Type B pancreatic cell (in vitro differentiated cells): Measurements from ENCODE around the gene ALDH3A2. TPM values are rescaled to one million over a fixed set of nuclear protein-coding genes. Genes with fewer than 3 reads are reported as not detected.

Experiments
- DNase-seq: peaks from one replicate; pipeline ENCODE4 v3.0.0; 2021; ENCODE audit warnings: mixed read lengths; ENCODE audit not compliant: unreplicated experiment; ENCODE audit errors: extremely low spot score
- H3K27ac Mint-ChIP-seq: 2 replicates; pipeline ENCODE4 v1.8.0; 2021; ENCODE audit warnings: mild to moderate bottlenecking, mixed read lengths
- H3K27me3 Mint-ChIP-seq: 2 replicates; pipeline ENCODE4 v1.8.0; 2021; ENCODE audit warnings: mixed read lengths
- H3K36me3 Mint-ChIP-seq: 2 replicates; pipeline ENCODE4 v1.8.0; 2021; ENCODE audit warnings: mixed read lengths
- H3K4me1 Mint-ChIP-seq: one replicate; pipeline ENCODE4 v1.8.0; 2021; ENCODE audit warnings: mixed read lengths; ENCODE audit not compliant: unreplicated experiment
- H3K4me3 Mint-ChIP-seq: 2 replicates; pipeline ENCODE4 v1.8.0; 2021; ENCODE audit warnings: mild to moderate bottlenecking, mixed read lengths
- H3K9me3 Mint-ChIP-seq: 2 replicates; pipeline ENCODE4 v1.8.0; 2021; ENCODE audit warnings: mixed read lengths
- total RNA-seq: library from RNA; stranded (reverse); gene quantifications from 2 replicates; pipeline ENCODE4 v1.2.1, GENCODE V29; 2021; ENCODE audit warnings: low replicate concordance
- TF ChIP-seq, protein P1 (sequence below): fragments of 200-600 bp; sonication (generic); conservative IDR thresholded peaks from 2 replicates; pipeline ENCODE4 v1.5.0; 2021; ENCODE audit warnings: antibody characterized with exemption, mild to moderate bottlenecking

ALDH3A2 gene
- total RNA-seq, 1 donor from 2014 or later = 69.8 TPM

- H3K27me3 Mint-ChIP-seq = no peaks in the 10 kb centered on the region
- no peak overlapping the region for H3K27ac Mint-ChIP-seq
- TF ChIP-seq, protein P1, sequence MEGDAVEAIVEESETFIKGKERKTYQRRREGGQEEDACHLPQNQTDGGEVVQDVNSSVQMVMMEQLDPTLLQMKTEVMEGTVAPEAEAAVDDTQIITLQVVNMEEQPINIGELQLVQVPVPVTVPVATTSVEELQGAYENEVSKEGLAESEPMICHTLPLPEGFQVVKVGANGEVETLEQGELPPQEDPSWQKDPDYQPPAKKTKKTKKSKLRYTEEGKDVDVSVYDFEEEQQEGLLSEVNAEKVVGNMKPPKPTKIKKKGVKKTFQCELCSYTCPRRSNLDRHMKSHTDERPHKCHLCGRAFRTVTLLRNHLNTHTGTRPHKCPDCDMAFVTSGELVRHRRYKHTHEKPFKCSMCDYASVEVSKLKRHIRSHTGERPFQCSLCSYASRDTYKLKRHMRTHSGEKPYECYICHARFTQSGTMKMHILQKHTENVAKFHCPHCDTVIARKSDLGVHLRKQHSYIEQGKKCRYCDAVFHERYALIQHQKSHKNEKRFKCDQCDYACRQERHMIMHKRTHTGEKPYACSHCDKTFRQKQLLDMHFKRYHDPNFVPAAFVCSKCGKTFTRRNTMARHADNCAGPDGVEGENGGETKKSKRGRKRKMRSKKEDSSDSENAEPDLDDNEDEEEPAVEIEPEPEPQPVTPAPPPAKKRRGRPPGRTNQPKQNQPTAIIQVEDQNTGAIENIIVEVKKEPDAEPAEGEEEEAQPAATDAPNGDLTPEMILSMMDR = no peak
- peaks cover 21% of the 10 kb centered on the region for H3K4me1 Mint-ChIP-seq
- no peak overlapping the region for H3K4me3 Mint-ChIP-seq
- no peak for DNase-seq
- no peaks in the 10 kb centered on the region for H3K36me3 Mint-ChIP-seq
- no peaks in the 10 kb centered on the region for H3K9me3 Mint-ChIP-seq
These were observed 57.5 kb downstream of the ALDH3A2 start for GRCh38 chr17:19705771-19706770.

GRCh38 chr17:19706791-19707727 is 58.5 kb downstream of the ALDH3A2 start:
- peak overlapping the region; percentile 36 for H3K27ac Mint-ChIP-seq
- no peaks in the 10 kb centered on the region for H3K27me3 Mint-ChIP-seq
- no peaks in the 10 kb centered on the region for H3K36me3 Mint-ChIP-seq

DNA sequence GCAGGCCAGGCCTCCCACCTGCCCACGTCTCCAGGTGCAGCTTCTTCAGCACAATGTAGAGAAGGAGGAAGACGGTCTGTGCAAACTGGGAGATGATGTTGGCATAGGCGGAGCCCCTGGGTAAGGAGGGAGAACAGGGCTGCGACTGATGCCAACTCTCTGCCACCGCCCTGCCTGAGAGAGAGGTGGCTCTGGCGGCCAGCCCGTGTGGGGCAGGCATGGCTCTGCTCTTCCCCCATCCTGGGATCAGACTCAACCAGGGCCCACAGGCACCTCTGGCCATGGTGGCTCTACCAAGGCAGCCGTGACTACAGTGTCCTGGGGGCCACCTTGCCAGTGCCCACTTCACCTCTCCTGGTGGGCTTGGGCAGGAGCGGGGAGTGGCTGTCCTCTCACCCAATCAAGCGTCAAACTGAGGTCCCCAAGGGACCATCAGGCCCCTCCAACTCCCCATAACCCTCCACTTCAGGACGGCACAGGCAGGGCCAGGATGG is 59.2 kb downstream of the ALDH3A2 start:
- Mint-ChIP-seq H3K27ac (no peak overlapping the region), H3K4me1 (peaks cover 15% of the 10 kb centered on the region), H3K4me3 (no peak overlapping the region), H3K36me3 (no peaks in the 10 kb centered on the region), H3K27me3 (no peaks in the 10 kb centered on the region), H3K9me3 (no peaks in the 10 kb centered on the region)
- TF ChIP-seq, protein P1 = no peak
- peak; percentile 68 for DNase-seq

More at GRCh38 chr17:19706791-19707727, 58.5 kb downstream of the ALDH3A2 start:
- peaks cover 21% of the 10 kb centered on the region for H3K4me1 Mint-ChIP-seq
- no peak overlapping the region for H3K4me3 Mint-ChIP-seq
- TF ChIP-seq, protein P1 = no peak
- no peak for DNase-seq
- no peaks in the 10 kb centered on the region for H3K9me3 Mint-ChIP-seq

- TF ChIP-seq, protein P1 = no peak
- Mint-ChIP-seq H3K27me3 (no peaks in the 10 kb centered on the region), H3K27ac (no peak overlapping the region), H3K36me3 (no peaks in the 10 kb centered on the region), H3K4me1 (peaks cover 9% of the 10 kb centered on the region), H3K4me3 (no peak overlapping the region), H3K9me3 (no peaks in the 10 kb centered on the region)
- DNase-seq = no peak
These were observed 60.1 kb downstream of the ALDH3A2 start for GRCh38 chr17:19708431-19709175.

DNA sequence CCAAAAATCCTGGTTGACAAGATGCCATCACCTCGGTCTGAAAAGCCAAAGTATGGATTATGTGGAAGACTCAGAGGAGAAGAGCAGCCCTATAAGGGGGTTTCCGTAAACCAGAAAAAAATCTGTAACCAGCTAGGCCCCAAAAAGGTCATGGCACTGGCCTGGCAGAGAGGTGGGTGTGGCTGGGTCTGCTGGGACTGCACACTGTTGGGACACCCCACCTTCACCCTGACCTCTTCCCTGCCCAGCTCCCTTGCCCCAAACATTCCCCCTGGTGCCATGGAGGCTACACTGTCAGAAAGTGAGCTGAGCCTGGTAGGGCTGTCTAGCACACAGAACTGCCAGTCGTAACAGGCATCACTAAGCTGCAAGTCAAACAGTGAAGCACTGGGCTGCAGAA is 61.3 kb downstream of the ALDH3A2 start:
- Mint-ChIP-seq H3K27me3 (no peaks in the 10 kb centered on the region), H3K36me3 (no peaks in the 10 kb centered on the region), H3K9me3 (no peaks in the 10 kb centered on the region), H3K4me3 (no peak overlapping the region), H3K4me1 (peaks cover 3% of the 10 kb centered on the region), H3K27ac (no peak overlapping the region)
- TF ChIP-seq, protein P1 = no peak
- DNase-seq = no peak
